Fibroblast of lung (primary cell): ENCODE measurements around the gene LHFPL6.

Source experiments
- EZH2 ChIP-seq: IDR thresholded peaks from 2 replicates; pipeline ENCODE4 v1.5.1; 2012; ENCODE audit warnings: low read length, control low read depth, mild to moderate bottlenecking; ENCODE audit errors: missing control alignments
- TF ChIP-seq, protein P1 (sequence below), 2 donors: IDR thresholded peaks in 1 of 2; conservative IDR thresholded peaks in 1 of 2; 1 replicate in 1 of 2; 2 replicates in 1 of 2; pipeline ENCODE4 v1.5.1; 2011 to 2012; ENCODE audit warnings: low read length in 2 of 2, control low read depth in 1 of 2, inconsistent platforms in 1 of 2, low read depth in 1 of 2, mild to moderate bottlenecking in 1 of 2

DNA sequence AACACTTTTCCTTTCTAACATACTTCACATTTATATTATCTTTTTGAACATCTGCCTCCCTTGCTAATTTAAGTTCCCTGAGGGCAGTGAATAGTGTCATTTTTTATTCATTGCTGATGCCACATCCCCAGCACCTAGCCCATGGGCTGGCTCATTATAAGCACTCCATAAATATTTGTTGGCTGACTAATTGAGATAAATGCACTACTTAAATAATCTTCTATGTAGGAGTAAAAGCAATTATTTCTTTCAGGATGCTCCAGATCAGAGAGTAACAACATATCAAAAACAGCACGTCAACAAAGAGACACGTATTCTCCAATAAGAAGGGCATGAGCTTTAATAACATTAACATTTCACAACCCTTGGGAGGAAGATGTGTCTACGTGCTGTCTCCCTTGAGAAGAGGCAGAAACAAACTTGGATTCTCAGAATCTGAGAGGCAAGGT lies 228.2 kb downstream of the LHFPL6 start:
- TF ChIP-seq, protein P1, sequence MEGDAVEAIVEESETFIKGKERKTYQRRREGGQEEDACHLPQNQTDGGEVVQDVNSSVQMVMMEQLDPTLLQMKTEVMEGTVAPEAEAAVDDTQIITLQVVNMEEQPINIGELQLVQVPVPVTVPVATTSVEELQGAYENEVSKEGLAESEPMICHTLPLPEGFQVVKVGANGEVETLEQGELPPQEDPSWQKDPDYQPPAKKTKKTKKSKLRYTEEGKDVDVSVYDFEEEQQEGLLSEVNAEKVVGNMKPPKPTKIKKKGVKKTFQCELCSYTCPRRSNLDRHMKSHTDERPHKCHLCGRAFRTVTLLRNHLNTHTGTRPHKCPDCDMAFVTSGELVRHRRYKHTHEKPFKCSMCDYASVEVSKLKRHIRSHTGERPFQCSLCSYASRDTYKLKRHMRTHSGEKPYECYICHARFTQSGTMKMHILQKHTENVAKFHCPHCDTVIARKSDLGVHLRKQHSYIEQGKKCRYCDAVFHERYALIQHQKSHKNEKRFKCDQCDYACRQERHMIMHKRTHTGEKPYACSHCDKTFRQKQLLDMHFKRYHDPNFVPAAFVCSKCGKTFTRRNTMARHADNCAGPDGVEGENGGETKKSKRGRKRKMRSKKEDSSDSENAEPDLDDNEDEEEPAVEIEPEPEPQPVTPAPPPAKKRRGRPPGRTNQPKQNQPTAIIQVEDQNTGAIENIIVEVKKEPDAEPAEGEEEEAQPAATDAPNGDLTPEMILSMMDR (conservative IDR thresholded peaks at IDR 0.05 in 1 of 2, IDR thresholded peaks at IDR 0.05 in 1 of 2; ENCODE audit: low read depth in 1 of 2, low read length in 2 of 2), result no peak
- no peak for TF ChIP-seq EZH2
